GM23248 (cell line): ENCODE results near the gene GGCT.

Experiments used
- EZH2 ChIP-seq: fragments of 200-600 bp; sonication (generic); IDR thresholded peaks from 2 replicates; pipeline ENCODE4 v1.6.1; 2018; ENCODE audit warnings: antibody characterized with exemption, mild to moderate bottlenecking; ENCODE audit not compliant: insufficient read depth, poor library complexity, severe bottlenecking
- EZH2phosphoT487 ChIP-seq: fragments of 200-600 bp; sonication (generic); IDR thresholded peaks from 2 replicates; pipeline ENCODE4 v1.6.1; 2018; ENCODE audit warnings: antibody characterized with exemption, moderate library complexity, mild to moderate bottlenecking, low read depth; ENCODE audit not compliant: insufficient read depth

DNA sequence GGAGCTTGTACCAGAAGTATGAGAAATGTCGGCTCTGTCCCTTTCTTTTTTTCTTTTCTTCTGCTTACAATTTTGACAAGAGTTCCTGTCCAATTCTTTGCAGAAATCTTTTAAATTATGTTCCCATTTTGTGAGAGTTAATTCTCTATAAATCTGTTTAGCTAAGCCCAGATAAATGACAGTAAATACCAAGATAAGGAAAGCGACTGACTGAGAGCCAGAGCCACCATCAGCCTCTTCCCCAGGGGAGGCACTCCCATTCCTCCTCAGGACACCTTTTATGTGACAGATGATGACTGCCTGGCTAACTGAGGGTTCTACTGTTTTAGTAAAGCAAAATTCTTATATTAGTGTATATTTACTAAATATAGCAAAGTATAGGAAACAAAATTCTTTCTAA, 6.9 kb upstream of the GGCT start:
- TF ChIP-seq EZH2 (no peak), EZH2phosphoT487 (no peak)
